ENCODE measurements around the gene AFF3.

- TF ChIP-seq CTCF (IDR thresholded peaks at IDR 0.05; ENCODE audit: low read depth, low read length, missing input control) (no peak), TAF1 (conservative IDR thresholded peaks at IDR 0.05) (no peak), NR2F2 (IDR thresholded peaks at IDR 0.05) (no peak), JUND (IDR thresholded peaks at IDR 0.05) (no peak), GABPA (IDR thresholded peaks at IDR 0.05 in 1 of 2, conservative IDR thresholded peaks at IDR 0.05 in 1 of 2) (no peak), RAD21 (IDR thresholded peaks at IDR 0.05) (no peak), EGR1 (IDR thresholded peaks at IDR 0.05; ENCODE audit: low read depth in 2 of 2) (no peak), SP1 (IDR thresholded peaks at IDR 0.05) (no peak), MAX (IDR thresholded peaks at IDR 0.05) (no peak), REST (IDR thresholded peaks at IDR 0.05) (no peak), YY1 (IDR thresholded peaks at IDR 0.05) (no peak)
Observed at GRCh38 chr2:99679518-99679917, 462.9 kb downstream of the AFF3 start.

Data from liver (tissue), 3 donors.